Middle frontal gyrus (tissue), 1 donor: ENCODE results near the gene RBM6.

ENCODE experiments used
- DNase-seq: peaks from one replicate; pipeline ENCODE4 v3.0.0-alpha.2; 2015; ENCODE audit warnings: low spot score; ENCODE audit errors: extremely low spot score

RBM6 gene

DNA sequence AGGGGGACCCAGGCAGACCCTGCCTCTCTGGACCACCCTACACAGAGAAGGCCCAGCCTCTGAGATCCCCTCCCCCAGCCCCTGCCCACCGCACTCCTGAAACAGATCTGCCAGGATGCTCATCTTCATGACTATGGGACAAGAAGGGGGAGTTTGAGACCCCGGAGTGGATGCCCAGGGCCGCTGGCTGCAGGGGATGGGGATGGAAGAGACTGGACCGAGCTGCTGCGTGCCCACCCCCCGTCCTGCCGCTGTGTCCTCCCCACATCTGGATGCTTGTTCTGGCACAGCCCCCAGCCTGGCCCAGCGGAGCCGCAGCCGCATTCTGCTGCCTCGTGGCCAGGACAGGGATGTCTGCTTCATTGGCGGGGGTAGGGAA, 184.8 kb downstream of the RBM6 start:
- DNase-seq: no peak

DNA sequence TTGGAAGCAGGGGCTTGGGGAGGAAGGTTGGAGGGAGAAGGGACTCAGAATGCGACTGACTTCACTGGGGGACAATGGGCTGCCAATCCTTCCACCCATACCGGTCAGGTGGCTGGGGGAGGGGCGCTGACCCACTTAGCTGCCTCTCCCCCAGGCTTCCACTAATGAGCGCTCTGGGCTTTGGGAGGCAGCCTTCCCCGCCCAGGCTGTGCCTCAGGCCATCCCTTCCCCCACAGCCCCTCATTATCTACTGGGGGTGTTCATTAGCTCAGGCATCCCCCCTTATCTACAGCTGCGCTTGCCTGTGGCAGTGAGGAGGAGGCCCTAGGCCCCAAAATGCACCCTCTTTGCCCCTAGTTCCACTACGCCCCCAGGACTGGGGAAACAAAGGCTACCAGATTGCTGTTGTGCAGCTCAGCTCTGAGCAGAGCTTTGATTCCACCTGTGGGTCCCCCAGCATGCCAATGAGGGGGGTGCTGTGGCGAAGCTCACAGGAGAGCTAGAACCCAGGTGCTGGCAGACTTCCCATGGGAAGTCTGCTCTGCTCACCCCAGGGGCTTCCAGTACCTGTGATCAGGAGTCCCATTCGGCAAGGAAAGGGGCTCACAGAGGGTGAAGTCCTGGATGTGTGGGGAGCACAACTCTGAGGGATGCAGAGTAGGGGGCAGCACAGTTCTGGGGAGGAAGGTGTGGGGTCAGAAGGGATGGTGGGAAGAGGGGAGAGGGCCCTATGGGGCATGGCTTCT, 185.8 kb downstream of the RBM6 start:
- DNase-seq: no peak

DNA sequence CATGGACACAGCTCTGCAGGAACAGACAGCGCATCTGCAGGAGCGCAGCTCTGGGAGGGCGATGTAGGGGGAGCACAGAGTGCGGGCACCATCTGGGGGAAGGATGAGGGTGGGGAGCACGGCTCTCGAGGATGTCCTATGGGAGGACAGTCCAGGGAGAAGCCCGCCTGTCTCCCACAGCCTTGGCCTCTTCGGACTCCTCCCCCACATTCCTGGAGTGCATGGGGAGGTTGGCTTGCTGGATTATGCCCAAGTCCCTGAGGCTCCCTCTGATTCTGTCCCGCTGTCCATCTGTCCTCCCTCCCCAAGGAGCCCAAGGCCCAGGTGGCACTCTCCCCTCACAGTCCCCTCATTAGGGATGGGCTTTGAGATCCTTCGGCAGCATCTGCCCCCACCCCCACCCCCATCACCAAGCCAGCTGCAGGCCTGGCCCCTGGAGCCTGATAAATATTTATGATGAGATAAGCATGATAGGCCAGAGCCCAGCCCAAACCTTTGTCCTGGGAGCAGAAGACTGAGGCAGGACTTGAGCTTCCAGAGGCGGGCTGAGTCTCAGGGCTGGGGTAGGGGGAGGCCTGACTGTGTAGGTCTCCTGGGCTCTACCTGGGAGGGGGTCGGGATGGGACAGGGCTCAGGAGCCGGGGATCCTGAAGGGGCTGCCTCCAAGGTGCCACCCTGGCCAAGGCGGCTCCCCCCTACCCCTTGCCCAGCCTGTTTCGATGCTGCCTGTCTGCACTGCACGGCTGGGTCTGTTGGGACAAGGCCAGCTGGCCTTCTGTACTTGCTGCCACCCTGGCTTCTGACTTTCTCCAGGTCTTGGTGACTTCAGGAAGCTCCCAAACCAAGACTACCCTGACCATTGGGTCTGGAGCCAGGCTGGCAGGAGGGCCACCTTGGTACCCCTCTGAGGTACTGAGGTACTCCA, 186.6 kb downstream of the RBM6 start:
- no peak for DNase-seq
